SK-N-SH treated with all-trans-retinoic acid at 6 μM for 48 hours (cell line): ENCODE data around the gene ATP6V0D1.
A peak's percentile ranks its signal among the peaks of the same experiment; 100 is the strongest.

Experiments
- ATAC-seq: fragments of 200-7000 bp; cut with Tn5 transposase; 3 replicates; pipeline ENCODE4 v1.9.1; 2020; ENCODE audit warnings: mild to moderate bottlenecking, moderate library complexity
- BACH2 ChIP-seq: fragments of 250-450 bp; sonication (Bioruptor Pico); IDR thresholded peaks from 2 replicates; pipeline ENCODE4 v1.9.0; 2021; ENCODE audit warnings: mild to moderate bottlenecking, borderline replicate concordance
- CSDC2 ChIP-seq: fragments of 250-450 bp; sonication (Bioruptor Pico); IDR thresholded peaks from 2 replicates; pipeline ENCODE4 v1.5.0; 2020; ENCODE audit warnings: mild to moderate bottlenecking, moderate library complexity
- ESRRG ChIP-seq: fragments of 250-450 bp; sonication (Bioruptor Pico); IDR thresholded peaks from 2 replicates; pipeline ENCODE4 v1.6.1; 2021; ENCODE audit warnings: mild to moderate bottlenecking
- GLIS3 ChIP-seq: fragments of 250-450 bp; sonication (Bioruptor Pico); IDR thresholded peaks from 2 replicates; pipeline ENCODE4 v1.5.0; 2020; ENCODE audit warnings: mild to moderate bottlenecking, moderate library complexity
- ISL1 ChIP-seq: fragments of 250-450 bp; sonication (Bioruptor Pico); IDR thresholded peaks from 2 replicates; pipeline ENCODE4 v2.1.2; 2022; ENCODE audit warnings: mild to moderate bottlenecking, moderate library complexity
- RARB ChIP-seq: fragments of 250-450 bp; sonication (Bioruptor Pico); IDR thresholded peaks from 2 replicates; pipeline ENCODE4 v1.8.0; 2021; ENCODE audit warnings: mild to moderate bottlenecking, moderate library complexity
- SNAI2 ChIP-seq: fragments of 250-450 bp; sonication (Bioruptor Pico); IDR thresholded peaks from 2 replicates; pipeline ENCODE4 v1.5.0; 2020; ENCODE audit warnings: mild to moderate bottlenecking, moderate library complexity
- ZC3H10 ChIP-seq: fragments of 250-450 bp; sonication (Bioruptor Pico); IDR thresholded peaks from 2 replicates; pipeline ENCODE4 v1.5.1; 2021; ENCODE audit warnings: mild to moderate bottlenecking, moderate library complexity
- ZFP30 ChIP-seq: fragments of 450-650 bp; formaldehyde crosslinking; IDR thresholded peaks from 2 replicates; pipeline ENCODE4 v1.5.0; 2022; ENCODE audit warnings: mild to moderate bottlenecking, moderate library complexity
- ZNF565 ChIP-seq: fragments of 450-650 bp; formaldehyde crosslinking; conservative IDR thresholded peaks from 2 replicates; pipeline ENCODE4 v1.5.0; 2020; ENCODE audit warnings: low read depth, mild to moderate bottlenecking, moderate library complexity
- TF ChIP-seq, protein P1 (sequence below): fragments of 250-450 bp; sonication (Bioruptor Pico); IDR thresholded peaks from 2 replicates; pipeline ENCODE4 v1.5.0; 2020; ENCODE audit warnings: mild to moderate bottlenecking, moderate library complexity
- TF ChIP-seq, protein P2 (sequence below): fragments of 250-450 bp; sonication (Bioruptor Pico); IDR thresholded peaks from 2 replicates; pipeline ENCODE4 v1.5.1; 2020; ENCODE audit warnings: low read depth, mild to moderate bottlenecking, moderate library complexity
- TF ChIP-seq, protein P3 (sequence below): fragments of 250-450 bp; sonication (Bioruptor Pico); IDR thresholded peaks from 2 replicates; pipeline ENCODE4 v1.8.0; 2020; ENCODE audit warnings: mild to moderate bottlenecking, moderate library complexity, borderline replicate concordance

Gene ATP6V0D1

DNA sequence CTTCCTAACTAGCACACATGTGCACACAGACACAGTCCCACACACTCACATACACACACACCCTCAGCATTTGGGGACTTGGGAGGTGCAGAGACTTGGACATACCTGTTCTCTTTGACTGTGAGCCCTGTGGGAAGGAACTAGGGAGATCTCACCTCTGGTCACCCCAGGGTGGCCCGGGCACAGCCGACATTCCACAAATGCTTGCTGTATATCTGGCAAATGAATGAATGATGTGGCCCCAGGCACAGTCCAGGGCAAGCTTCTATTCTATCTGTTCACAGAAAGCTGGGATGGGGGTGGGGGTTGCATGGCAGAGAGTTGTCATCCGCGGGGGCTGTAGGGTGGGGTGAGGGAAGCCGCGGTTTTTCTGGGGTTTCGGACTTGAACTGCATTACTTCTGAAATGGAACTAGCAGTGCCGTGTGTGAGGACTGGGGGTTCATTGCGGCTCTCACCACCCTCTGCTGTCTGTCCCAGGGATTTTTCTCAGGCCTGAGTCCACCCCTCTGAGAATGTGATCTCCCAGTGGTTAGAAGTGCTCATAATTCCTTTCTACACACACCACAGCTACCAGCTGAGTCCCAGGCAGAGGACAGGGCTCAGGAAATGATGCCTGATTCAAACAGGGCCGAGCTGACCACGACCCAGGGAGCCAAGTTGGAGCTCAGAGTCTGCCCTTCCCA is 44.4 kb upstream of the ATP6V0D1 start:
- no peak for ATAC-seq
- no peak for TF ChIP-seq ZFP30 (CRISPR knock-in tag)
- TF ChIP-seq ESRRG: no peak
- no peak for TF ChIP-seq GLIS3 (CRISPR knock-in tag)

DNA sequence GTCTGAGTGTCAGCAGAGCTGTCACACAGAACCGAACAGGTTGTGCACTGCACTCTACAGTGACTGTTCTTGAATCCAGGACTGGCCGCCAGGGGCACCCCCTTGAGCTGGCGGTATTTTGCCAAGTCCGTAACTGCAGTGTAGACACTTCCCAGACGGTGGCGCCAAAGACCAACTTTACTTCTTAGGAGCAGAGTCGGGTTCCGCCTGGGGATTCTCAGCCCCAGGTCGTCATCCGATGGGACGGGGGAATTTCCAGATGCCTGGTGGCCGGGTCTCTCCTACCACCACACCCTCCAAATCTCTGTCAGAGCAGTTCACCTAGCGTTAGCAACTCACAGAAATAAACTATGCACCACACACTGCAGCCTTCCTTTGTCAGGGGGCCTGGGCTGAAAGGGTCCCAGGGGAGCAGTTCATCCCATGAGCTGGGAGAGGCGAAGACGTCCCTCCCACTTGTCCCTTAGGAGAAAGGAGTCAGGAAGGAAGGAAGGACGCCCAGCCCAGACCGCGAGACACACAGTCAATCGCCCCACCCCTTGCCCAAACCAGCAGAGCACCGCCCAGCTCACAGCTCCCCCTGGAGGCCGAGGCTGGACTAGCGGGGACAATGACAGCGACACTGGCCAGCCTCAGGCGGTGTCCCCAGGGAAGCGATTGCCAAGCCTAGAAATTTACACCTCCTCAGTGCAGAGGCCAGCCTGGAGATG is 40.3 kb upstream of the ATP6V0D1 start:
- ATAC-seq: peak; percentile 88
- 0 out of 2 replicates have a peak, but pooled peaks have one; percentile 55 for TF ChIP-seq GLIS3 (CRISPR knock-in tag)
- TF ChIP-seq, protein P1, sequence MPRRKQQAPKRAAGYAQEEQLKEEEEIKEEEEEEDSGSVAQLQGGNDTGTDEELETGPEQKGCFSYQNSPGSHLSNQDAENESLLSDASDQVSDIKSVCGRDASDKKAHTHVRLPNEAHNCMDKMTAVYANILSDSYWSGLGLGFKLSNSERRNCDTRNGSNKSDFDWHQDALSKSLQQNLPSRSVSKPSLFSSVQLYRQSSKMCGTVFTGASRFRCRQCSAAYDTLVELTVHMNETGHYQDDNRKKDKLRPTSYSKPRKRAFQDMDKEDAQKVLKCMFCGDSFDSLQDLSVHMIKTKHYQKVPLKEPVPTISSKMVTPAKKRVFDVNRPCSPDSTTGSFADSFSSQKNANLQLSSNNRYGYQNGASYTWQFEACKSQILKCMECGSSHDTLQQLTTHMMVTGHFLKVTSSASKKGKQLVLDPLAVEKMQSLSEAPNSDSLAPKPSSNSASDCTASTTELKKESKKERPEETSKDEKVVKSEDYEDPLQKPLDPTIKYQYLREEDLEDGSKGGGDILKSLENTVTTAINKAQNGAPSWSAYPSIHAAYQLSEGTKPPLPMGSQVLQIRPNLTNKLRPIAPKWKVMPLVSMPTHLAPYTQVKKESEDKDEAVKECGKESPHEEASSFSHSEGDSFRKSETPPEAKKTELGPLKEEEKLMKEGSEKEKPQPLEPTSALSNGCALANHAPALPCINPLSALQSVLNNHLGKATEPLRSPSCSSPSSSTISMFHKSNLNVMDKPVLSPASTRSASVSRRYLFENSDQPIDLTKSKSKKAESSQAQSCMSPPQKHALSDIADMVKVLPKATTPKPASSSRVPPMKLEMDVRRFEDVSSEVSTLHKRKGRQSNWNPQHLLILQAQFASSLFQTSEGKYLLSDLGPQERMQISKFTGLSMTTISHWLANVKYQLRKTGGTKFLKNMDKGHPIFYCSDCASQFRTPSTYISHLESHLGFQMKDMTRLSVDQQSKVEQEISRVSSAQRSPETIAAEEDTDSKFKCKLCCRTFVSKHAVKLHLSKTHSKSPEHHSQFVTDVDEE (CRISPR knock-in tag): no peak

DNA sequence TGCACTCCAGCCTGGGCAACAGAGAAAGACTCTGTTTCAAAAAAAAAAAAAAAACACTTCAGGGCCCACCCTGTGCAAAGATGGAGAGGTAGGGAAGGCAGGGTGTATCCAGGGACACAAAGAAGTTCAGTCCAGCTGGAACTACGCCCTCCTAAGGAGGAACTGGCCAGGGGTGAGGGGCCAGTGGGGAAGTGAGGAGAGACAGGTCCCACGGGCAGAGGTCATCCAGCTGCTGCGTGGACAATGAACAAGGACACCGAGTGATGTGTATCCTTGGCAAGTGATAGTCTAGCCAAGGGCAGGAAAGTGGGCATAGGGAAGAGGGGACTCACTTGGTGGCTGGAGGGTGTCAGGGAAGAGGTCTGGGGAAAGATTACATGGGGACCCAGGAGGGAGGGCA is 38.3 kb upstream of the ATP6V0D1 start:
- no peak for ATAC-seq
- TF ChIP-seq RARB (CRISPR knock-in tag) (no peak), SNAI2 (CRISPR knock-in tag) (no peak), CSDC2 (CRISPR knock-in tag) (no peak)
- TF ChIP-seq, protein P1 (CRISPR knock-in tag): no peak

DNA sequence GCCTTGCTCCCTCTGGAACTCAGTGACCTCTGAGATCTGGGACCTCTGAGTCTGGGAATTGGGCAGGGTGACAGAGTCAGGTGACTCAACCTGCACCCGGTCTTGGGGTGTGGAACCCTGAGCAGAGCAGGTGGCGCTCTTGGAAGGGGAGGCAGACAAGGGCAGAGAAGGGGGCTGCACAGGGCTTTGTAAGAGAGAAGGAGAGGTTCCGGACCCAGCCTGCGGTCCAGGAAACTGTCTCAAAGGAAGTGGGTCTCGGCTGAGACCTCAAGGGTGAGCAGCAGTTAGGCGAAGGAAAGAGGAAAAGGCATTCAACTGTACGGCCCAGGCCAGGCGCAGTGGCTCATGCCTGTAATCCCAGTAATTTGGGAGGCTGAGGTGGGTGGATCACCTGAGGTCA is 37.7 kb upstream of the ATP6V0D1 start:
- no peak for ATAC-seq
- TF ChIP-seq RARB (CRISPR knock-in tag): no peak
- no peak for TF ChIP-seq ZNF565 (CRISPR knock-in tag)
- TF ChIP-seq SNAI2 (CRISPR knock-in tag): no peak
- no peak for TF ChIP-seq BACH2 (CRISPR knock-in tag)
- TF ChIP-seq, all 23 proteins: peak for 0

DNA sequence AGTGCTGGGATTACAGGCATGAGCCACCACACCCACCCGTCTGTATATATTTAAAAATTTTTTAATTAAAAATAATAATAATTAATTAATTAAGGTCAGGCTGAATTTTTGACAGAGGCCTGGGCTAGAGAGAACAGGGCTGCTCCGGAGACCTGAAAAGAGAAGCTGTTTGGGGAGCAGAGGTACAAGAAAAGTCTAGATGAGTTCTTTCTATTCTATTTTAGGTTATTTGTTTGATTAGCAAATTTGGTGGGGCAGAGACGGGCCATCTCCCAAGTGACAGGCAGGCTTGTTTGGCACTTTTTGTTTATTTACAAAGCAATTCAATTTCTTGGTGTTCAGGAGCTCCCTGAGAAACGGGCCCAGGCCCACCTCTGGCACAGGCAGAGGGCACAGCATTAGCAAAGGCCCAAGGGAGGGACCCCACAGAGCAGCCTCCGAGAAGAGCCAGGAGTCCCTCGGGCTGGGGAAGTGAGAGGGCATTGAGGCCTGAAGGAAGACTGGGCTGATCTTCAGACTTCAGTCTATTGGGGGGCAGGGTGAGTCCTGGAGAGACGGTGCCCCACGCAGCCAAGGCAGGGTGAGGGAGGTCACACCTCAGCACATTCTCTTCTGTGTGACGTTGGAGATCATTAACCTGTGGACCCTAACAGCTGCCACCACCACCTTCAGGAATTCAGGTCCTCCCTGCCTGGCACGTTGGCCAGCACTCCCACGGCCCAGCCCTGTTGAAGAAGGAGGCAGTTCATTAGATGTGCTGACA is 36.9 kb upstream of the ATP6V0D1 start:
- no peak for ATAC-seq
- TF ChIP-seq ISL1 (CRISPR knock-in tag) (no peak), BACH2 (CRISPR knock-in tag) (no peak), GLIS3 (CRISPR knock-in tag) (no peak)
- TF ChIP-seq, protein P2, sequence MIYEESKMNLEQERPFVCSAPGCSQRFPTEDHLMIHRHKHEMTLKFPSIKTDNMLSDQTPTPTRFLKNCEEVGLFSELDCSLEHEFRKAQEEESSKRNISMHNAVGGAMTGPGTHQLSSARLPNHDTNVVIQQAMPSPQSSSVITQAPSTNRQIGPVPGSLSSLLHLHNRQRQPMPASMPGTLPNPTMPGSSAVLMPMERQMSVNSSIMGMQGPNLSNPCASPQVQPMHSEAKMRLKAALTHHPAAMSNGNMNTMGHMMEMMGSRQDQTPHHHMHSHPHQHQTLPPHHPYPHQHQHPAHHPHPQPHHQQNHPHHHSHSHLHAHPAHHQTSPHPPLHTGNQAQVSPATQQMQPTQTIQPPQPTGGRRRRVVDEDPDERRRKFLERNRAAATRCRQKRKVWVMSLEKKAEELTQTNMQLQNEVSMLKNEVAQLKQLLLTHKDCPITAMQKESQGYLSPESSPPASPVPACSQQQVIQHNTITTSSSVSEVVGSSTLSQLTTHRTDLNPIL (CRISPR knock-in tag): no peak
- TF ChIP-seq, protein P3, sequence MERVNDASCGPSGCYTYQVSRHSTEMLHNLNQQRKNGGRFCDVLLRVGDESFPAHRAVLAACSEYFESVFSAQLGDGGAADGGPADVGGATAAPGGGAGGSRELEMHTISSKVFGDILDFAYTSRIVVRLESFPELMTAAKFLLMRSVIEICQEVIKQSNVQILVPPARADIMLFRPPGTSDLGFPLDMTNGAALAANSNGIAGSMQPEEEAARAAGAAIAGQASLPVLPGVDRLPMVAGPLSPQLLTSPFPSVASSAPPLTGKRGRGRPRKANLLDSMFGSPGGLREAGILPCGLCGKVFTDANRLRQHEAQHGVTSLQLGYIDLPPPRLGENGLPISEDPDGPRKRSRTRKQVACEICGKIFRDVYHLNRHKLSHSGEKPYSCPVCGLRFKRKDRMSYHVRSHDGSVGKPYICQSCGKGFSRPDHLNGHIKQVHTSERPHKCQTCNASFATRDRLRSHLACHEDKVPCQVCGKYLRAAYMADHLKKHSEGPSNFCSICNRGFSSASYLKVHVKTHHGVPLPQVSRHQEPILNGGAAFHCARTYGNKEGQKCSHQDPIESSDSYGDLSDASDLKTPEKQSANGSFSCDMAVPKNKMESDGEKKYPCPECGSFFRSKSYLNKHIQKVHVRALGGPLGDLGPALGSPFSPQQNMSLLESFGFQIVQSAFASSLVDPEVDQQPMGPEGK (CRISPR knock-in tag): no peak
- TF ChIP-seq, all 23 proteins: peak for 0

DNA sequence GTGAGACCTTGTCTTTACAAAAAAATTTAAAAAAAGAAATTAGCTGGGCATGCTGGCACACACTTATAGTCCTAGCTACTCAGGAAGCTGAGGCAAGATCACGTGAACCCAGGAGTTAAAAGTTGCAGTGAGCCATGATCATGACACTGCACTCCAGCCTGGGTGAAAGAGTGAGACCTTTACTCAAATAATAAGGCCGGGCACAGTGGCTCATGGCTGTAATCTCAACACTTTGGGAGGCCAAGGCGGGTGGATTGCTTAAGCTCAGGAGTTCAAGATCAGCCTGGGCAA is 36.1 kb upstream of the ATP6V0D1 start:
- no peak for ATAC-seq
- TF ChIP-seq ZC3H10 (no peak), ZNF565 (CRISPR knock-in tag) (no peak)
- TF ChIP-seq, protein P1 (CRISPR knock-in tag): no peak
- TF ChIP-seq, all 23 proteins: peak for 0
